Measurements from ENCODE around the gene APOL5. TPM values are rescaled to one million over a fixed set of nuclear protein-coding genes. Genes with fewer than 3 reads are reported as not detected.

APOL5 gene
- total and polyA plus RNA-seq, 10 of the 15 experiments (the other 5 are each of a cell fraction or from before 2014, with no cell fraction given) = not detected

- TF ChIP-seq HDGF (IDR thresholded peaks at IDR 0.05) (no peak), MYC (IDR thresholded peaks at IDR 0.05; ENCODE audit: insufficient read depth, insufficient read length, insufficient replicate concordance, low read length, severe bottlenecking) (no peak), ZZZ3 (IDR thresholded peaks at IDR 0.05; ENCODE audit: control insufficient read depth, insufficient read length, low read depth) (no peak), RELB (IDR thresholded peaks at IDR 0.05; ENCODE audit: low read depth) (peak; percentile 38), EGR1 (IDR thresholded peaks at IDR 0.05; ENCODE audit: borderline replicate concordance in 1 of 2, low read depth in 2 of 2, low read length in 2 of 2) (no peak), EZH2 (IDR thresholded peaks at IDR 0.05; ENCODE audit: borderline replicate concordance, control insufficient read depth, low read depth, low read length) (no peak), CHD4 (IDR thresholded peaks at IDR 0.05) (no peak), LARP7 (IDR thresholded peaks at IDR 0.05) (no peak), ATF2 (IDR thresholded peaks at IDR 0.05; ENCODE audit: low read length) (0 out of 2 replicates have a peak, but pooled peaks have one; percentile 8), ETV6 (conservative IDR thresholded peaks at IDR 0.05 in 1 of 2, IDR thresholded peaks at IDR 0.05 in 1 of 2; ENCODE audit: borderline replicate concordance in 1 of 2, low read depth in 1 of 2) (no peak), MTA2 (IDR thresholded peaks at IDR 0.05; ENCODE audit: low read depth) (peak; percentile 79), IKZF1 (conservative IDR thresholded peaks at IDR 0.05) (peak; percentile 67), CREM (IDR thresholded peaks at IDR 0.05; ENCODE audit: low read depth) (peak; percentile 25; the same call in 1 of the 2 replicates), MLLT1 (IDR thresholded peaks at IDR 0.05) (peak; percentile 70; the same call in 1 of the 2 replicates), RAD21 (IDR thresholded peaks at IDR 0.05; ENCODE audit: insufficient read depth, low read depth, low read length) (no peak), NR2C1 (IDR thresholded peaks at IDR 0.05) (no peak), SKIL (IDR thresholded peaks at IDR 0.05; ENCODE audit: low read depth, poor library complexity, severe bottlenecking) (peak; percentile 41), SMARCA5 (IDR thresholded peaks at IDR 0.05) (no peak), RUNX3 (IDR thresholded peaks at IDR 0.05; ENCODE audit: low read length) (peak; percentile 94), NKRF (conservative IDR thresholded peaks at IDR 0.05) (no peak)
Observed at GRCh38 chr22:35749808-35750207, 32.1 kb downstream of the APOL5 start (continued).

Data from GM12878 (cell line).